ENCODE measurements around the gene EEIG1. TPM values are rescaled to one million over a fixed set of nuclear protein-coding genes. Genes with fewer than 3 reads are reported as not detected.

The EEIG1 gene
- total and polyA plus RNA-seq, 9 of the 15 experiments (the other 6 are each of a cell fraction or from before 2014, with no cell fraction given) = 0.17 to 16.7 (median 3.6) TPM

GRCh38 chr9:128001779-128002298 lies 21.1 kb upstream of the EEIG1 start (continued):
- TF ChIP-seq ZBTB40 (IDR thresholded peaks at IDR 0.05) (peak; percentile 78), ZBTB40 (CRISPR knock-in tag; IDR thresholded peaks at IDR 0.05) (no peak), BRCA1 (IDR thresholded peaks at IDR 0.05) (no peak), BRCA1 (CRISPR knock-in tag; IDR thresholded peaks at IDR 0.05) (no peak), SRF (CRISPR knock-in tag; IDR thresholded peaks at IDR 0.05) (peak in 1 of 2 experiments; percentile 68; a peak in 2 of 4 replicates), MAFG (tag; conservative IDR thresholded peaks at IDR 0.05) (peak; percentile 95), POLR2A (conservative IDR thresholded peaks at IDR 0.05) (peak; percentile 84), REST (IDR thresholded peaks at IDR 0.05; ENCODE audit: borderline replicate concordance) (no peak; the same call in 1 of the 2 replicates), REST (CRISPR knock-in tag; IDR thresholded peaks at IDR 0.05; ENCODE audit: low read depth) (no peak), TOE1 (IDR thresholded peaks at IDR 0.05; ENCODE audit: borderline replicate concordance) (0 out of 2 replicates have a peak, but pooled peaks have one; percentile 38), TOE1 (CRISPR knock-in tag; IDR thresholded peaks at IDR 0.05; ENCODE audit: borderline replicate concordance, low read depth) (no peak), BCL6 (CRISPR knock-in tag; IDR thresholded peaks at IDR 0.05) (0 out of 2 replicates have a peak, but pooled peaks have one; percentile 4)

All from K562 (cell line).